ENCODE results near the gene ATAD3C.
"Not testable (repeated sequence)": the region's sequence is repeated elsewhere in the genome, so short reads cannot be mapped to it uniquely, and the experiment has no call there.

The ATAD3C gene

DNA sequence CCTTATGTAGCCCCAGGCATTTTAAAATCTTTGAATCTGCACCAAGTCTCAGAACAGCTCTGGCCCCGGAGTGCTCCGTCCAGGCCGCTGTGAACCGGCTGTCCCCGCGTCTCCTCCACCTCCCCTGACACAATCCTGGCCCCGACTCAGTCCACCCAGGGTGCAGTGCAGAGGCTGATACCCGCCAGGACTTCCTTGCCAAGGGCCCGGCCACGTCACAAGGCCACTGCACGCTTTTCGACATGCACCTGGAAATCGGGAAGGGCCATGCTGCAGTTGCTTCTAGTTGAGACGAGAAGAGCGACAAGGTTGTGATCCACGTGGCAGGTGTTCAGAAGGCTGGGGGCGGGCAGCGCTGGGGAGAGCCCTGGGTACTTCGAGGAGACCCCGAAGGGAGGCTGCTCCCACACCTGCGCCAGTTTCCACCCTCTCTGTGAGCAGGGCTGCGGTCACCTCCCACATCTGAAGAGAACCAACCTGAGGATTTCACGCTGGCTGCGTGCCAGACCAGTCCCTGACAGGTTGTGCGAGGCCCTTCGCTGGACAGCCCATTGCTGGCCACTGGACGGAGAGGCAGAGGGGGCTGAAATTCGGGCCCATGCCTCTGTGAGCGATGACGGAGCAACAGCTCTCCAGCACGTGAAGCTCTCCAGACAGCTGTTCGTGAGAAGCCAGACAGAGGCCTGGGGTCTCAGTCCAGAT is 7.3 kb upstream of the ATAD3C start:
- DNase-seq (ENCODE audit: low read depth) = no peak

DNA sequence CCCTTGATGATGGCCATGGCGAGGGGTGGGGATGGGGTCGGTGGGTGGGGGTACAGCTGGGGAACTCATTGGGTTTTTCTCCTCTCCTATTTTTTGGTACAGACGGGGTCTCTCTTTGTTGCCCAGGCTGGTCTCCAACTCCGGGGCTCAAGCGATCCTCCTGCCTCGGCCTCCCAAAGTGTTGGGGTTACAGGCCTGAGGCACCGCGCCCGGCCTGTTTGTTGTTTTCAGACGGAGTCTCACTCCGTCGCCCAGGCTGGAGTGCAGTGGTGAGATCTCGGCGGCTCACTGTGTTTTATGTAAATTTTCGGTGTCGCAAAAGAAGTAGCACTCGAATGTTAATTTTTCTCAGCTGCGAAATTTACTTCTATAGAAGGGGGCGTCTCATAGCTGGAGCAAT is 2.9 kb upstream of the ATAD3C start:
- DNase-seq (ENCODE audit: low read depth) = not testable (repeated sequence)

DNA sequence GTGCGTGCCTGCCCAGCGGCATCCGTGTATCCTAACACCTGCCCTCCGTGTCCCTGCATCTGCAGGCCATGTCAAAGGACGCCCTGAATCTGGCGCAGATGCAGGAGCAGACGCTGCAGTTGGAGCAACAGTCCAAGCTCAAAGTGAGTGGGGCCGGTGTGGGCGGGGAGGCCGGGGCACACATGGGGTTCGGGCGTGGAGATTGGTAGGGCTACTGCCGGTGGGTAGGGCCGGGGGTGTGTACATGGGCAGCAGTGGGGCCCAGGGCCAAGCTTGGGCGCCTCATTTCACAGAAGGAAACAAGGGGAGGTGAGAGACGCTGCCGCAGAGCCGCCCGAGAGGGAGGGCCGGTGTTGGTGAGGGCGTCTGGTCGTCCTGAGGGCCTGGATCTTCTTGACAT is 1.1 kb downstream of the ATAD3C start:
- DNase-seq (ENCODE audit: low read depth) = not testable (repeated sequence)

DNA sequence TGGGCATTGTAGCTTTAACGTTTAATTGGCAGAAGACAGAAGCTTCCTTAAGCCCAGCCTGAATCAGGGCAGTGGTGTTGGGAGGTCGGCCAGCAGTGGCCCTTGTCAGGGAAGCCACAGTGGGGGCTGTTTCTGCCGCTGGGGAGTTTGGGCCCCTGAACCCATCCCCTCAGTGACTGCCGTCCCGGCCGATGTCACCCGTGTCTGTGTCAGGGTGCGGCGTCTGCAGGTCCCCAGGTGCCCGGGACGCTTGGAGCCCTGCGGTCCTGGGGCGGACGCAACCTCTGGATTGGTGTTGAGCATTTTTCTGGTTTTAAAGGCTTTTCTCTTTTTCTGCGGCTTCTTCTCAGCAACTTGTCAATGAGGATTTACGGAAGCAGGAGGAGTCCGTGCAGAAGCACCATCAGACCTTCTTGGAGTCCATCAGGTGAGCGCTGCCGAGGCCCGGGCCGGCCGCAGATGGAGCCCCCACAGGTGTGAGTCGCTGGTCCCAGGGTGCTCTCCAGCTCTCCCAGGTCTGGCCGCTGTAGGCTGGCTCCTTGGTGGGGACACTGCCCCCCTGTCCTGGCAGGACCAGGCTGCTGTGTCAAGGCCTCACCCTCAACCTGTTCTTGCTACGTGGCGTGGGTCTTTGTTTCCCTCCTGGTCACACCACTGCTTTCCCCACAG is 2.3 kb downstream of the ATAD3C start:
- DNase-seq (ENCODE audit: low read depth) = no peak

DNA sequence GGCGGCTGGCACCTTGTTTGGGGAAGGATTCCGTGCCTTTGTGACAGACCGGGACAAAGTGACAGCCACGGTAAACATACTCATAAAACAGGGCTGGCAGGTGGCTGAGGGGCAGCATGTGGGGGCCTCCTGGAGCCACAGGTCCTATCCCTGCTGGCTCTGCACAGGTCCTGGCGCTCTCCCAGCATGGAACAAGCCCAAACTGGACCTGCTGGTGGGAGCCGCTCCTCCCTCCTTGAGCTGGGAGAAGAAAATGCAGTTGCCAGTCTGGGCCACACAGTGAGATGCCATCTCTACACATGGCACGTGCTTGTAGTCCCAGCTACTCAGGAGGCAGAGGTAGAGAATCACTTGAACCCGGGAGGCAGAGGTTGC is 2.9 kb downstream of the ATAD3C start:
- not testable (repeated sequence) for DNase-seq (ENCODE audit: low read depth)

DNA sequence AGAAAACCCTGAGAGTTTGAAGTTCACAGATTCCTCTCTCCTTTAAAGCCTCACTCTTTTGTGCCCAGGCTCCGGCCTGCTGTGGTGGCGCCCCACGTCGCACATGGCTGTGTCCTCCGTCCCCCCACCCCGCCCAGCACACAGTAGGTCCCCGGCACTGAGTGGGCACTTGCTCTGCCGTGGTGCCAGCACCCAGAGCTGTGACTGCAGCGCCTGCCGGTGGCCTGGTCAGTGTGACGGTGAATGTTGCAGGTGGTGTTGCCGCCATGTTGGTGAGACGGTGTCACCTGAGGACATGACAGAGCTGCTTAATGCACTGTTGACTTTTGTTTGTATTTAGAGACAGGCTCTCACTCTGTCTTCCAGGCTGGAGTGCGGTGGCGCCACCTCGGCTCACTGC is 3.4 kb downstream of the ATAD3C start:
- DNase-seq (ENCODE audit: low read depth) = no peak

DNA sequence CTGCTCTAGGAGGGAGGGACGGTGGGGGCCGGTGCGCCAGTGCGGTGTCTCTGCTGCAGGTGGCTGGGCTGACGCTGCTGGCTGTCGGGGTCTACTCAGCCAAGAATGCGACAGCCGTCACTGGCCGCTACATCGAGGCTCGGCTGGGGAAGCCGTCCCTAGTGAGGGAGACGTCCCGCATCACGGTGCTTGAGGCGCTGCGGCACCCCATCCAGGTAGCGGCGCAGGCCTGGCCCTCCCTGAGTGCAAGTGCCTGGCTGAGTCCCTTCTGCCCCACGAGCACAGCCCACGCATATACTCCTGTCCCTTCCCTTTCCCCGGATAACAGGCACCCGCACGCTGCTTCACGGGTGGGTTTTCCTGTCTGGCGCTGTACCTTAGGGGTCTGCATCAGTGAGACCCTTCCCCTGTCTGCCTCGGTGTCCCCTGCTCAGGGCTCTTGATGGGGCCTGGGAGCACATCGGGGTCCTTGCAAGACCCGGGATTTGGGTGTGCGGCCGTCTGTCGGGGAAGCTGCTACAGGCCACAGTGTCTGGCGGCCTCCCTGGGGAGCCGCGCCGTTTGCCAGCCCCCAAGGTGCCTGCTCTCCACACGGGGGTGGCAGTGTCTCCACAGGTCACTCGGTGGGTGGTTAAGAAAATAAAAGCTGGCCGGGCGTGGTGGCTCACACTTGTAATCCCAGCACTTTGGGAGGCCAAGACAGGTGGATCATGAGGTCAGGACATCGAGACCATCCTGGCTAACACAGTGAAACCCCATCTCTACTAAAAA is 5.0 kb downstream of the ATAD3C start:
- DNase-seq (ENCODE audit: low read depth) = not testable (repeated sequence)

DNA sequence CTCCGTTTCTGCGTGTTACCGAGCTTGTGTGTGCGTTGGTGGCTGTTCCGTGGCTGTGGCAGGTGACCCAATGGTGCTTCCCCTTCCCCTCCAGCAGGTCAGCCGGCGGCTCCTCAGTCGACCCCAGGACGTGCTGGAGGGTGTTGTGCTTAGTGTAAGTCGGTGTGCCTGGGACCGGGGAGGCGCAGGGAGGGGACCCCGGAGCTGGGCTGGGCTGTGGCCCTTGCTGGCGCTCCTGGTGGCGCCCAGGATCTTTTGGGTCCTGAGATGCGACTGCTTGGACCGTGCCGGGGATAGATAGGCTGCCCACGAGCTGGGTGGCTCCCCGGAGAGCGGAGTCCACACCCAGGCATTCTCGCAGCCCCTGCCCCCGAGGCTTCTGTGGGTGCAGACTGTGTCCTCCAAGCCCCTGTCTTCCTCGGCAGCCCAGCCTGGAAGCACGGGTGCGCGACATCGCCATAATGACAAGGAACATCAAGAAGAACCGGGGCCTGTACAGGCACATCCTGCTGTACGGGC is 5.9 kb downstream of the ATAD3C start:
- DNase-seq (ENCODE audit: low read depth) = no peak

DNA sequence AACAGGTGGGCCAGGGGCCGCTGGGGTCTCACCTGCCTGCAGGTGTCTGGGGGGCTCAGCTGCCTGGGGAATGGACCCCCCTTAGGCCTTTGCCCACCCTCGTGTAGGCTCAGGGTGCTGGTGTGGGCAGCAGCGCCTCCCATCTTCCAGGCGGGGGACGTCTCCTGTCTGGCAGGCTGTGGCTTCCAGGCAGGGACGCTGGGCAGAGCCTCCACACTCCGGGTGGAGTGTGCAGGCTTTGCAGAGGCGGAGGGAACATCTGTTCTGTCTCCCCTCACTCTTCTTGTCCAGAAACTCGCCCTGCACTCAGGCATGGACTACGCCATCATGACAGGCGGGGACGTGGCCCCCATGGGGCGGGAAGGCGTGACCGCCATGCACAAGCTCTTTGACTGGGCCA is 6.4 kb downstream of the ATAD3C start:
- not testable (repeated sequence) for DNase-seq (ENCODE audit: low read depth)

DNA sequence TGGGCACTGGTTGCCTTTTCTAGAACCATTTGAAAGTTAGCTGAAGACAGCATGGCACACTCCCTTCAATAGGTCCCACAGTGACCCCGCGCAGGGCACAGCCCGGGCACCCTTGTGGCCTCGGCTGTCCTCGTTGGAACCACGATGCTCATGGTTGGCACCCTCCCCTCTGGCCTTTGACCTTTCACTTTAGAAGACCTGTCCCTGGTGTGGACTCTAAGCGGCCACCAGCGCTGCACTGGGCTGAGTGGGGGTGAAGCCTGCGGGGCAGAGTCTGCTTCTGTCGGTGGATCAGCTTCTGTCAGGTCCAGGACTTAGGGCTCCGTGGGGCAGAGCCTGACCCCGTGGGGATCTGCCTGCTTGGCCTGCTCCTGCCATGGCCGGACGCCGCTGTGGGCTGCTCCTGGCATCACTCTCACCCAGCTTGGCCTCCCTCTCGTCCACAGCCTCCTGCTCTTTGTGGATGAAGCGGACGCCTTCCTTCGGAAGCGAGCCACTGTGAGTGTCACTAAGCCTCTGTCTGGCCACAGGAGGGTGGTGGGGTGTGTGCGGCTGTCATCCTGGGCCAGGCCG is 7.3 kb downstream of the ATAD3C start:
- not testable (repeated sequence) for DNase-seq (ENCODE audit: low read depth)

DNA sequence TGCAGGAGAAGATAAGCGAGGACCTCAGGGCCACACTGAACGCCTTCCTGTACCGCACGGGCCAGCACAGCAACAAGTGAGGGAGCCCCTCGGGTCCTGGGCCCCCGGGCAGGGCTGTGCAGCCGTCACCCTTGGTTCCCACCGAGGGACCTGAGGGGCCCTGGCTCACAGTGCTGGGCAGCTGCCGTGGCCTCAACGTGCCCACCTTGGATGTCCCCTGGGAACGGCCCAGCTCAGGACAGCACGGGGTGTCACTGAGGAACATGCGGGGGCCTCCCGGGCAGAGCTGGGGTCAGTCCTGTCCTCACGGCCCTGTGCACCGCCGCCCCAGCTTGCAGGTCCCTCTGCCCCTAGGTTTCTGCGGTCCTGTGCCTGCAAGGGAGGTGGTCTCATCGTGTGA is 9.7 kb downstream of the ATAD3C start:
- not testable (repeated sequence) for DNase-seq (ENCODE audit: low read depth)

DNA sequence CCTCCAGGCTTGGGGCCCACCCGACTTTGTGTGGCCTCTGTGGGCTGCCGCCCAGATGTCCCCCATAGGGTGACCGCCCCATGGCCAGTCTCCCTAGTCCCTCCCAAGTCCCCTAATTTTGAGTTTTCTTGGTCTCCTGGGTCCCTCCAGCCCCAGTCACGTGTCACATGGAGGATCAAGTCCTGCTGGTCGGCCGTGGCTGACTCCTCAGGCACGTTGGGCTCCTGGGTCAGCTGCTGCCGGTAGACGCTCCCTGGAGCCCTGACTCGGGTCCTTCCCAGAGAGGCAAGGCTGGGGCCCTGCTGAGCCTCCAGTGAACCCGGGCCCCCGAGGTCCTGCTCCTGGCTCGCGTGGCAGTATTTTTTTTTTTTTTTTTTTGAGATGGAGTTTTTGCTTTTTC is 10.2 kb downstream of the ATAD3C start:
- DNase-seq (ENCODE audit: low read depth) = not testable (repeated sequence)

DNA sequence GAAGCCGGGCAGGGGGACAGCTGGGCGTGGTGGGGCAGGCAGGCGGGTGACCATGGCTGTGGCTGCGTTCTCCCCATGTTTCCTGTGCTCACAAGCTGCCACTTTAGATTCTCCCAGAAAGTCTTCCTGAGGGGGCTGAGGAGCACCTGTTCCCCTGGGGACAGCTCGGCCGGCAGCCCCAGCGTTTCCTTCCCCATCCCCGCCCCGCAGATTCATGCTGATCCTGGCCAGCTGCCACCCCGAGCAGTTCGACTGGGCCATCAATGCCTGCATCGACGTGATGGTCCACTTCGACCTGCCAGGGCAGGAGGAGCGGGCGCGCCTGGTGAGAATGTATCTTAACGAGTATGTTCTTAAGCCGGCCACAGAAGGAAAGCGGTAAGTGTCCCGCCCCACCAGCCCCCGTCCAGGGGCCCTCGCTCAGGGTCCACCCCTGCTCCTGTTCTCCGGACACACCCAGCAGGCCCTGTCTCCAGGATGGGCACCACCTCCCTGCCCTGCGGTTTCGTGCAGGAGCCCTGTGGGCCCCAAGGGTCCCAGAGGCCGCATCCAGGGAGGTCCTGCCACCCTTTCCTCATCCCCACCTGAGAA is 11.1 kb downstream of the ATAD3C start:
- no peak for DNase-seq (ENCODE audit: low read depth)

DNA sequence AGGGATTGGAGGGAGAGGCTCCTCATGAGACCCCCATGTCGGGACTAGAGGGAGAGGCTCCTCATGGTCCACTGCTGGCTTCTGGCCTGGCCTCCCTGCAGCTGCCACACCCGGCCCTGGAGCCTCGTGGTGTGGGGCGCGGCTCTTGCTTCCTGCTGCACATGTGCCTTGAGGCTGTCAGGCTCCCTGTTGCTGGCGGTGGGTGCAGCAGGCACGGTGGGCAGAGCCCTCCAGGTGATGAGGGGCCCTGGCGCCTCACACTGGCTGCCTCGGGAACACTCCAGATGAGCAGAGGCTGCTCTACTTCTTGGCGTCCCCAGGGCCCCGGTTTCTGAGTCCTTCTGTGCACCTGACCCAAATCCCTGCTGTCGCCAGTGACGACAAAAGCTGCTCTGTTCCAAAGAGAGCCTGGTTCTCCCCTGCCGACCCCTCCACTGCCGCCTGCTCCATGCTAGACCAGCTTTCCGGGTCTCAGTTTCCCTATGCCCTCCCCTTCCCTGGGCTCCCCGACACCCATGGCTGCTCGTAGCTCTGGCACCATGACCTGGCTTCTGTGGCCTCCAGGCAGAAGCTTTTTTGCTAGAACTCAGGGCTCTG is 12.3 kb downstream of the ATAD3C start:
- DNase-seq (ENCODE audit: low read depth) = no peak

DNA sequence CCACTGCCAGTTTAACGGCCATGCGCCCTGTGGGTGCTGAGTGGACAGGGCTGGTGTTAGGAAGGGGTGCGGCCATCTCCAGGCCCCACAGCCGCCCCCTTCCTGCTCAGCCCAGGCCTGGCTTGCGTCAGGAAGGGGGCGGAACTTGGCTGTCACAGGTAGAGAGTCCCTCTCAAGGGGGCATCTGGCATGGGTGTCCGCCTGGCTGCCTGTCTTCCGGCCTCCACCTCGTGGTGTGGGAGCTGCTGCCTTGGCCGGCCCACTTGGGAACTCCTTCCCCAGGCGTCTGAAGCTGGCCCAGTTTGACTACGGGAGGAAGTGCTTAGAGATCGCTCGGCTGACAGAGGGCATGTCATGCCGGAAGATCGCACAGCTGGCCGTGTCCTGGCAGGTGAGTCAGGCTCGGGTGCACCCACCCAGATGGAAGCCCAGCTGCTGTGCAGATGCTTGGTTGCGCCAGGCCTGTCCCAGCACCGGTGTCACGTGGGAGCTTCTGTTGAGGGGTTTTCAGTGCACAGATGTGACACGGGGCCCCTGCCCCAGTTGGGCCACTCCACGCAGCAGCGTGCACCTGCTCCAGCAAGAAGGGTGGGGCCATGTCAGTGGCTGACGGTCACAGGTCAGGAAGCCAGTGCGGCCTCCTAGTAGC is 13.0 kb downstream of the ATAD3C start:
- peak; percentile 28 for DNase-seq (ENCODE audit: low read depth)

DNA sequence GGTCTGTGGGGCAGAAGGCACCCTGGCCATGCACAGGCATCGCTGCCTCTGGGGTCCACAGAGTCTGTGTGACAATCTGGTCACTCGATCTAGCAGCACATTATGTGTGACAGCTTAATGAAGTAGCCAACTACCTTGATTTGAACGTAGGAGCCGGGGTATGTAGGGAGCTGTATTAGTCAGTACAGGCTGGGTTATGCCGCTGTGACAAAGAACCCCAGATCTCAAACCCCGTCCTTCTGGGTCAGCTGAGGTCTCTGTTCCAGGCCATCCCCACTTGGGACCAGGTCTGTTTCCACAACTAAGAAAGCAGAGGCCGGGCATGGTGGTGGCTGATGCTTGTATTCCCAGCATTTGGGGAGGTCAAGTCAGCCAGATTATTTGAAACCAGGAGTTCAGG is 13.8 kb downstream of the ATAD3C start:
- DNase-seq (ENCODE audit: low read depth) = no peak

DNA sequence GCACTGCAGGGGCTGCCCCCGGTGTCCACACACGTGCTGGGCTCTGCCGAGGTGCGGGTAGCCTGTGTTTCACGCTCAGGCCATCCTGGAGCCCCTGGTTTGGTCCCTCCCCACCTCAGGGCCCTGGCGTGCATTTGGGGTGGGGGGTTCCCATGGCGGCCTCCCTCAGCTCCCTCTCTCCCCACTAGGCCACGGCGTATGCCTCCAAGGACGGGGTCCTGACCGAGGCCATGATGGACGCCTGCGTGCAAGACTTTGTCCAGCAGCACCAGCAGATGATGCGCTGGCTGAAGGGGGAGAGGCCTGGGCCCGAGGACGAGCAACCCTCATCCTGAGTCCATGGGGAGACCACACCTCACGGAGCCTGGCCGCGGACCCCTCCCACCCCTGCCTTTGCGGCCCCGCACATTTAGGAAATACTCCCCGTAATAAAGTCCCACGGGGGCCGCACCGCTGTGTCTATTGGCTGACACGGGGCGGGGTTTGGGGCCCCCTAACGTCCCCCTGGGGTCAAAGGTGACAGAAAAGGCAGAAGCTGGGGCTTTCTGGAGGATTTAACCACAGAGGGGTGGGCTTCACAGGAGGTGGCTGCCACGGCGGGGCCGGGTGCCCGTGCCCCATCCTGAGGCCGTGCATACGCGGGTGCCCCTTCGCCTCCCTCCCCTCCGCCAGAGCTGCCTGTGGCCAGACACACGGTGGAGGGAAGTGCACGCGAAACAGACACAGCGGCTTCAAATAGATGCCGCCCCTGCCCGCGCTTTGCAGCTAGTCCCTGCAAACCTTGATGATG is 18.9 kb downstream of the ATAD3C start:
- not testable (repeated sequence) for DNase-seq (ENCODE audit: low read depth)

DNA sequence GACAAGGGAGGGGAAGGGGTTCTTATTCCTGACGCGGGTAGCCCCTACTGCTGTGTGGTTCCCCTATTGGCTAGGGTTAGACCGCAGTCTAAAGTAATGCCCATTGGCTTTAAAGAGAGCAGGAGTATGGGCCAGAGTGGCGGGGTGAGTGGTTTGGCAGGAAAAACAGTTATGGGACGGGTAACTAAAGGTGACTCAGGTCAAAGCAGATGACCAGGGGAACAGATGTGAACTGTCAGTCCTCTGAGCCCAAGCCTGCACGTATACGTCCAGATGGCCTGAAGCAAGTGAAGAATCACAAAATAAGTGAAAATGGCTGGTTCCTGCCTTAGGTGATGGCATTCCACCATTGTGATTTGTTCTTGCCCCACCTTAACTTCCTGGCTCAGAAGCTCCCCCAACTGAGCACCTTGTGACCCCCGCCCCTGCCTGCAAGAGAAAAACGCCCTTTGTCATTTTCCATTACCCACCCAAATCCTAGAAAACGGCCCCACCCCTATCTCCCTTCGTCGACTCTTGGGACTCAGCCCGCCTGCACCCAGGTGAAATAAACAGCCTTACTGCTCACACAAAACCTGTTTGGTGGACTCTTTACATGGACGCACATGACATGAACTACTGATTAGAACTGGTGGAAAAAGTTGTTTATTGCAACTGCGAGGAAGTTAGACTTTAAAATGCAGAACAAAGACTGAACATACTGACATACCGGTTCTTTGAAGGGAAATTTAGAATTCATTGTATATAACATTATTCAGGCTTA is 21.3 kb downstream of the ATAD3C start:
- no peak for DNase-seq (ENCODE audit: low read depth)

DNA sequence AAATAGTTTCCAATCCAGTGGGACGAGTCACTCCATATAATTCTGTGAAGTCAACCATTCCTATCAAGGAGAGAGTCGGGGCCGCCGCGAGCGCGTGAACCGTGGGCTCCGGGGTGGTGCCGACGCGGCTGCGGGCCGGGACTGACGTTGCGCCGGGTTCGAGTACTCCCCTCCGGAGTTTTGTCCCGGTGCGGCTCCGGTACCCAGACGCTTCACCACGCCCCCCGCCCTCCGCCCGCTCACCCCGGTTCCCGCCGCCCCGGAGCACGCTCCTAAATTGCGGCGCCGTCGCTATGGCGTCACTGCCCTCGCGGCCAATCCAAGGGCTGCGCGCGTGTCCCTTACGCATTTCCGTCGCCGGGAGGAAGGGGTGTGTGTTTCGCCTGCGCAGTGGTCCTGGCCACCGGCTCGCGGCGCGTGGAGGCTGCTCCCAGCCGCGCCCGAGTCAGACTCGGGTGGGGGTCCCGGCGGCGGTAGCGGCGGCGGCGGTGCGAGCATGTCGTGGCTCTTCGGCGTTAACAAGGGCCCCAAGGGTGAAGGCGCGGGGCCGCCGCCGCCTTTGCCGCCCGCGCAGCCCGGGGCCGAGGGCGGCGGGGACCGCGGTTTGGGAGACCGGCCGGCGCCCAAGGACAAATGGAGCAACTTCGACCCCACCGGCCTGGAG is 22.0 kb downstream of the ATAD3C start, which contains the start of gene ATAD3B:
ATAD3B (plus strand) TSS at position 377 of the 664 bp plus-strand sequence; CDS start at position 497, 120 bp downstream.
- peak; percentile 77 for DNase-seq (ENCODE audit: low read depth)
